Measurements from ENCODE around the gene LY86.

- TF ChIP-seq, protein P1, sequence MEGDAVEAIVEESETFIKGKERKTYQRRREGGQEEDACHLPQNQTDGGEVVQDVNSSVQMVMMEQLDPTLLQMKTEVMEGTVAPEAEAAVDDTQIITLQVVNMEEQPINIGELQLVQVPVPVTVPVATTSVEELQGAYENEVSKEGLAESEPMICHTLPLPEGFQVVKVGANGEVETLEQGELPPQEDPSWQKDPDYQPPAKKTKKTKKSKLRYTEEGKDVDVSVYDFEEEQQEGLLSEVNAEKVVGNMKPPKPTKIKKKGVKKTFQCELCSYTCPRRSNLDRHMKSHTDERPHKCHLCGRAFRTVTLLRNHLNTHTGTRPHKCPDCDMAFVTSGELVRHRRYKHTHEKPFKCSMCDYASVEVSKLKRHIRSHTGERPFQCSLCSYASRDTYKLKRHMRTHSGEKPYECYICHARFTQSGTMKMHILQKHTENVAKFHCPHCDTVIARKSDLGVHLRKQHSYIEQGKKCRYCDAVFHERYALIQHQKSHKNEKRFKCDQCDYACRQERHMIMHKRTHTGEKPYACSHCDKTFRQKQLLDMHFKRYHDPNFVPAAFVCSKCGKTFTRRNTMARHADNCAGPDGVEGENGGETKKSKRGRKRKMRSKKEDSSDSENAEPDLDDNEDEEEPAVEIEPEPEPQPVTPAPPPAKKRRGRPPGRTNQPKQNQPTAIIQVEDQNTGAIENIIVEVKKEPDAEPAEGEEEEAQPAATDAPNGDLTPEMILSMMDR (CRISPR knock-in tag; IDR thresholded peaks at IDR 0.05) = no peak
- TF ChIP-seq IKZF4 (CRISPR knock-in tag; IDR thresholded peaks at IDR 0.05; ENCODE audit: borderline replicate concordance, low read depth, not compliant biosample characterization) (no peak), NKX3-1 (CRISPR knock-in tag; IDR thresholded peaks at IDR 0.05) (no peak)
- TF ChIP-seq, protein P2, sequence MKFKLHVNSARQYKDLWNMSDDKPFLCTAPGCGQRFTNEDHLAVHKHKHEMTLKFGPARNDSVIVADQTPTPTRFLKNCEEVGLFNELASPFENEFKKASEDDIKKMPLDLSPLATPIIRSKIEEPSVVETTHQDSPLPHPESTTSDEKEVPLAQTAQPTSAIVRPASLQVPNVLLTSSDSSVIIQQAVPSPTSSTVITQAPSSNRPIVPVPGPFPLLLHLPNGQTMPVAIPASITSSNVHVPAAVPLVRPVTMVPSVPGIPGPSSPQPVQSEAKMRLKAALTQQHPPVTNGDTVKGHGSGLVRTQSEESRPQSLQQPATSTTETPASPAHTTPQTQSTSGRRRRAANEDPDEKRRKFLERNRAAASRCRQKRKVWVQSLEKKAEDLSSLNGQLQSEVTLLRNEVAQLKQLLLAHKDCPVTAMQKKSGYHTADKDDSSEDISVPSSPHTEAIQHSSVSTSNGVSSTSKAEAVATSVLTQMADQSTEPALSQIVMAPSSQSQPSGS (CRISPR knock-in tag; IDR thresholded peaks at IDR 0.05) = no peak
Observed at GRCh38 chr6:6580225-6580856, 8.2 kb upstream of the LY86 start.
